Esophagus mucosa (tissue), 1 donor: Measurements from ENCODE around the gene TSHR. TPM values are rescaled to one million over a fixed set of nuclear protein-coding genes. Genes with fewer than 3 reads are reported as not detected.
"Not testable (repeated sequence)": the region's sequence is repeated elsewhere in the genome, so short reads cannot be mapped to it uniquely, and the experiment has no call there.

Experiments
- ATAC-seq: fragments of 200-7000 bp; cut with Tn5 transposase; one replicate; pipeline ENCODE4 v1.9.1; 2020
- total RNA-seq: library from RNA; stranded (reverse); gene quantifications from one replicate; pipeline ENCODE4 v1.2.4, GENCODE V29; 2023
- donor health status: DM: yes; HTN: yes; CAD: no.

Gene TSHR
- total RNA-seq, 1 donor from 2014 or later: not detected

GRCh38 chr14:80951491-80951890, 3.9 kb upstream of the TSHR start:
- ATAC-seq: no peak

- not testable (repeated sequence) for ATAC-seq
These were observed 2.2 kb upstream of the TSHR start for GRCh38 chr14:80953211-80953610.

GRCh38 chr14:80954687-80955299, 628 bp upstream of the TSHR start:
- ATAC-seq: peak; percentile 83

GRCh38 chr14:80956102-80956501, 681 bp downstream of the TSHR start:
- ATAC-seq: no peak

GRCh38 chr14:80956922-80957321, 1.5 kb downstream of the TSHR start:
- no peak for ATAC-seq

- no peak for ATAC-seq
These were observed 2.2 kb downstream of the TSHR start for GRCh38 chr14:80957613-80958012.

GRCh38 chr14:80958226-80958625, 2.8 kb downstream of the TSHR start:
- no peak for ATAC-seq

GRCh38 chr14:80958939-80959338, 3.5 kb downstream of the TSHR start:
- no peak for ATAC-seq

GRCh38 chr14:80959496-80959895, 4.1 kb downstream of the TSHR start:
- ATAC-seq: peak; percentile 68

- ATAC-seq: no peak
These were observed 9.6 kb downstream of the TSHR start for GRCh38 chr14:80965037-80965436.

GRCh38 chr14:80973931-80974641, 18.7 kb downstream of the TSHR start:
- ATAC-seq: peak; percentile 48

GRCh38 chr14:80974679-80975078, 19.3 kb downstream of the TSHR start:
- ATAC-seq: no peak

GRCh38 chr14:80977221-80977620, 21.8 kb downstream of the TSHR start:
- ATAC-seq: no peak

GRCh38 chr14:80978403-80978802, 23.0 kb downstream of the TSHR start:
- ATAC-seq: no peak

- no peak for ATAC-seq
These were observed 24.5 kb downstream of the TSHR start for GRCh38 chr14:80979951-80980350.

- ATAC-seq: no peak
These were observed 25.7 kb downstream of the TSHR start for GRCh38 chr14:80981156-80981555.

- no peak for ATAC-seq
These were observed 26.3 kb downstream of the TSHR start for GRCh38 chr14:80981673-80982072.

- ATAC-seq: no peak
These were observed 27.3 kb downstream of the TSHR start for GRCh38 chr14:80982711-80983110.

- peak; percentile 83 for ATAC-seq
These were observed 32.0 kb downstream of the TSHR start for GRCh38 chr14:80987235-80988032.

GRCh38 chr14:80988192-80988591, 32.8 kb downstream of the TSHR start:
- no peak for ATAC-seq

GRCh38 chr14:80988735-80989429, 33.5 kb downstream of the TSHR start:
- ATAC-seq: no peak

GRCh38 chr14:80992580-80992979, 37.2 kb downstream of the TSHR start:
- no peak for ATAC-seq
